HepG2 (cell line): ENCODE data around the gene PRDM8. TPM values are rescaled to one million over a fixed set of nuclear protein-coding genes. Genes with fewer than 3 reads are reported as not detected.

Source experiments
- ATAC-seq: fragments of 200-7000 bp; cut with Tn5 transposase; 3 replicates; pipeline ENCODE4 v1.9.1; 2020; ENCODE audit warnings: mild to moderate bottlenecking, moderate library complexity
- BruUV-seq: library from RNA; stranded (reverse); fragments of 400-500 nt; replicated peaks from 2 replicates; lab custom pipeline; 2021; lab: Mats Ljungman, UMichigan
- CTCF ChIA-PET: fragments of 300-600 bp; formaldehyde crosslinking; extraction: SDS; loops from one replicate; lab custom pipeline; 2021; ENCODE audit warnings: low total read pairs, inconsistent platforms, low intra/inter-chr PET ratio; lab: Yijun Ruan, JAX
- POLR2A ChIA-PET: fragments of 350-600 bp; sonication (Branson Sonifier 250); formaldehyde crosslinking; loops from one replicate; lab custom pipeline; 2020; ENCODE audit warnings: antibody characterized with exemption, inconsistent platforms; lab: Yijun Ruan, JAX
- DNase-seq: peaks from one replicate; pipeline ENCODE4 v3.0.0-alpha.2; 2015; ENCODE audit warnings: low spot score
- FAIRE-seq: peaks from 3 replicates; lab custom pipeline; 2011; peaks lifted over from hg19 to GRCh38; lab: Jason Lieb, UNC
- H2AFZ ChIP-seq: one replicate; pipeline ENCODE4 v1.6.1; 2011; ENCODE audit warnings: low read length, inconsistent platforms
- H3K27ac ChIP-seq: fragments of 300-600 bp; 3 replicates; pipeline ENCODE4 v1.8.0; 2011; ENCODE audit warnings: mixed run types, mild to moderate bottlenecking, mixed read lengths, low read length, inconsistent platforms; ENCODE audit not compliant: insufficient read depth; ENCODE audit errors: extremely low read length
- H3K27me3 ChIP-seq, 2 experiments: fragments of 200-600 bp in 1 of 2; 2 replicates in 1 of 2; 3 replicates in 1 of 2; pipeline versions ENCODE4 v1.6.0 to v1.8.0; 2011; ENCODE audit warnings: low read length in 2 of 2, mild to moderate bottlenecking in 2 of 2, moderate library complexity in 2 of 2, inconsistent platforms in 1 of 2; ENCODE audit not compliant: insufficient read depth in 2 of 2, control insufficient read depth in 1 of 2
- H3K36me3 ChIP-seq, 2 experiments: fragments of 200-600 bp in 1 of 2; replicated peaks in 1 of 2; 2 replicates in 1 of 2; 3 replicates in 1 of 2; pipeline versions ENCODE4 v1.5.1 to v1.8.0; 2011; ENCODE audit warnings: low read length in 2 of 2, inconsistent platforms in 1 of 2; ENCODE audit not compliant: insufficient read depth in 2 of 2, control insufficient read depth in 1 of 2
- H3K4me1 ChIP-seq: 2 replicates; pipeline ENCODE4 v1.5.1; 2012; ENCODE audit warnings: low read length, inconsistent platforms; ENCODE audit not compliant: insufficient read depth
- H3K4me2 ChIP-seq: 2 replicates; pipeline ENCODE4 v1.6.0; 2011; ENCODE audit warnings: low read depth, low read length, inconsistent platforms
- H3K4me3 ChIP-seq, 3 experiments: fragments of 200-600 bp in 1 of 3; sonication (generic), shearing (Covaris generic) in 1 of 3; replicated peaks in 1 of 3; 2 replicates each; pipeline ENCODE4 v1.5.1; 2011 to 2016; ENCODE audit warnings: low read length in 3 of 3, inconsistent platforms in 2 of 3, low read depth in 2 of 3, mild to moderate bottlenecking in 2 of 3, control low read depth in 1 of 3, mixed read lengths in 1 of 3; ENCODE audit not compliant: insufficient read depth in 1 of 3
- H3K79me2 ChIP-seq: one replicate; pipeline ENCODE4 v1.6.1; 2011; ENCODE audit warnings: low read length, inconsistent platforms; ENCODE audit not compliant: insufficient read depth
- H3K9ac ChIP-seq: 2 replicates; pipeline ENCODE4 v1.6.0; 2011; ENCODE audit warnings: mild to moderate bottlenecking, low read depth, low read length, inconsistent platforms; ENCODE audit not compliant: insufficient read depth
- H3K9me3 ChIP-seq: 2 replicates; pipeline ENCODE4 v1.5.1; 2012; ENCODE audit warnings: mild to moderate bottlenecking, low read length
- H4K20me1 ChIP-seq: 2 replicates; pipeline ENCODE4 v1.6.0; 2011; ENCODE audit warnings: inconsistent platforms, mild to moderate bottlenecking, low read length, moderate library complexity; ENCODE audit not compliant: insufficient read depth
- CSRNP1 ChIP-seq: sonication (generic); formaldehyde crosslinking; IDR thresholded peaks from 2 replicates; pipeline ENCODE4 v1.8.1; 2023; ENCODE audit warnings: mild to moderate bottlenecking, missing genetic modification reagents
- FIP1L1 ChIP-seq: fragments of 200-400 bp; formaldehyde crosslinking; IDR thresholded peaks from 2 replicates; pipeline ENCODE4 v1.6.1; 2018; ENCODE audit warnings: low read depth, mild to moderate bottlenecking, low read length, moderate library complexity, borderline replicate concordance; ENCODE audit not compliant: insufficient read depth
- HDAC6 ChIP-seq: fragments of 200-600 bp; sonication (generic); IDR thresholded peaks from 2 replicates; pipeline ENCODE4 v1.7.0; 2017; ENCODE audit warnings: mild to moderate bottlenecking, antibody characterized with exemption, low read length, low read depth
- HHEX ChIP-seq: IDR thresholded peaks from 2 replicates; pipeline ENCODE4 v1.6.1; 2016; ENCODE audit warnings: control low read depth
- RBAK ChIP-seq: sonication (generic); formaldehyde crosslinking; IDR thresholded peaks from 2 replicates; pipeline ENCODE4 v1.5.1; 2020; ENCODE audit warnings: mild to moderate bottlenecking, missing genetic modification reagents
- SIX4 ChIP-seq: sonication (generic); formaldehyde crosslinking; IDR thresholded peaks from 2 replicates; pipeline ENCODE4 v1.4.0; 2020; ENCODE audit warnings: missing genetic modification reagents
- XBP1 ChIP-seq: sonication (generic); formaldehyde crosslinking; IDR thresholded peaks from 2 replicates; pipeline ENCODE4 v1.5.0; 2020; ENCODE audit warnings: missing genetic modification reagents
- ZNF101 ChIP-seq: sonication (generic); formaldehyde crosslinking; IDR thresholded peaks from 2 replicates; pipeline ENCODE4 v1.4.0; 2020; ENCODE audit warnings: mild to moderate bottlenecking, low read depth, missing genetic modification reagents, borderline replicate concordance
- ZNF256 ChIP-seq: sonication (generic); formaldehyde crosslinking; conservative IDR thresholded peaks from 2 replicates; pipeline ENCODE4 v1.4.0; 2020; ENCODE audit warnings: missing genetic modification reagents
- ZNF788 ChIP-seq: sonication (generic); formaldehyde crosslinking; IDR thresholded peaks from 2 replicates; pipeline ENCODE4 v1.5.0; 2020; ENCODE audit warnings: mild to moderate bottlenecking, missing genetic modification reagents, borderline replicate concordance
- ZNF83 ChIP-seq: sonication (generic); formaldehyde crosslinking; IDR thresholded peaks from 2 replicates; pipeline ENCODE4 v1.4.0; 2020; ENCODE audit warnings: missing genetic modification reagents, mild to moderate bottlenecking, borderline replicate concordance
- ZSCAN9 ChIP-seq: IDR thresholded peaks from 2 replicates; pipeline ENCODE4 v1.6.1; 2016; ENCODE audit warnings: borderline replicate concordance
- WGBS: methylation state at CpG from one replicate; pipeline ENCODE4 v1.1.6; 2017; ENCODE audit warnings: low lambda C conversion rate; 5-methylcytosine and 5-hydroxymethylcytosine counted together
- in situ Hi-C: cut with HindIII; loops from 2 replicates; pipeline ENCODE4 v1.10.0; 2017; ENCODE audit warnings: low pct_unique_long_range_greater_than_20kb; ENCODE audit not compliant: extremely low pct_ligation_motif_present
- intact Hi-C: fragments of 100-400 bp; cut with micrococcal nuclease; formaldehyde crosslinking; loops from one replicate; pipeline ENCODE4 v1.10.0; 2022; ENCODE audit not compliant: unreplicated experiment
- polyA plus RNA-seq, 8 experiments: library from polyadenylated mRNA; depleted of rRNA in 3 of 8; stranded (reverse) in 7 of 8; unstranded in 1 of 8; fragments of >200 nt; fragmentation: Illumina TruSeq in 4 of 8; extraction: Trizol in 4 of 8; gene quantifications; 2 replicates each; pipeline versions ENCODE4 v1.2.1 to v1.2.3, GENCODE V29; 2011 to 2016; ENCODE audit warnings: low read depth in 4 of 8, missing spikeins in 1 of 8, mixed read lengths in 1 of 8; ENCODE audit not compliant: insufficient read depth in 1 of 8
- total RNA-seq, 5 experiments: library from RNA; depleted of rRNA; stranded (reverse); fragments of >200 nt; fragmentation: Illumina TruSeq; extraction: Trizol; gene quantifications; 2 replicates each; pipeline ENCODE4 v1.2.3, GENCODE V29; 2016; ENCODE audit warnings: low read depth in 1 of 5

Gene PRDM8
- total and polyA plus RNA-seq, 2 of the 13 experiments (the other 11 are each of a cell fraction or from before 2014, with no cell fraction given), result 0.09 TPM; not detected in 1

- TF ChIP-seq ZNF83 (CRISPR knock-in tag), result no peak
- no peak for TF ChIP-seq ZNF101 (CRISPR knock-in tag)
- TF ChIP-seq ZNF256, result no peak
- no peak for TF ChIP-seq ZSCAN9
- no peak for TF ChIP-seq SIX4 (CRISPR knock-in tag)
- no peak for TF ChIP-seq HHEX (CRISPR knock-in tag)
- TF ChIP-seq CSRNP1, result no peak
- TF ChIP-seq ZNF788, result no peak
- no peak for TF ChIP-seq FIP1L1
Observed at GRCh38 chr4:80189956-80190677, 7.2 kb upstream of the PRDM8 start (continued).

- in situ Hi-C loops, result no loop called here
- no peak for DNase-seq
- Histone ChIP-seq H3K27ac (no peak overlapping the region), H3K9me3 (no peaks in the 10 kb centered on the region), H3K4me2 (no peak overlapping the region), H3K4me3 (no peak overlapping the region), H3K4me1 (no peaks in the 10 kb centered on the region), H4K20me1 (no peaks in the 10 kb centered on the region), H3K79me2 (no peaks in the 10 kb centered on the region), H2AFZ (no peak overlapping the region), H3K9ac (no peak overlapping the region), H3K27me3 (peaks cover 0 to 44% of the 10 kb centered on the region in 2 experiments; a peak in 3 of 5 replicates), H3K36me3 (no peaks in the 10 kb centered on the region)
- intact Hi-C loops, result no loop called here
- 0% methylated on average over 3 of the region's 3 CpGs for WGBS
- no peak for FAIRE-seq
- POLR2A ChIA-PET, result no interaction called here
- CTCF ChIA-PET, result no interaction called here
- no TSS peak for BruUV-seq
- TF ChIP-seq XBP1, result no peak
- no peak for TF ChIP-seq HDAC6
- TF ChIP-seq RBAK, result no peak
- no peak for ATAC-seq
Observed at GRCh38 chr4:80192252-80192866, 4.9 kb upstream of the PRDM8 start.
